HUES48 (cell line): ENCODE results near the gene DOP1B.
"Not testable (repeated sequence)": the region's sequence is repeated elsewhere in the genome, so short reads cannot be mapped to it uniquely, and the experiment has no call there.

Experiments
- H3K27ac ChIP-seq: one replicate; pipeline ENCODE4 v1.7.0; 2013; ENCODE audit warnings: low read depth, low read length, inconsistent platforms
- H3K27me3 ChIP-seq: 2 replicates; pipeline ENCODE4 v1.6.1; 2013; ENCODE audit warnings: mild to moderate bottlenecking, low read length; ENCODE audit not compliant: control insufficient read depth, insufficient read depth
- H3K36me3 ChIP-seq: 2 replicates; pipeline ENCODE4 v1.6.1; 2013; ENCODE audit warnings: low read length; ENCODE audit not compliant: control insufficient read depth, insufficient read depth
- H3K4me1 ChIP-seq: 2 replicates; pipeline ENCODE4 v1.6.1; 2013; ENCODE audit warnings: mild to moderate bottlenecking, low read length; ENCODE audit not compliant: control insufficient read depth, insufficient read depth
- H3K4me3 ChIP-seq: 2 replicates; pipeline ENCODE4 v1.5.1; 2013; ENCODE audit warnings: mild to moderate bottlenecking, low read depth, low read length
- H3K9ac ChIP-seq: 2 replicates; pipeline ENCODE4 v1.6.1; 2013; ENCODE audit warnings: mild to moderate bottlenecking, low read depth, low read length, moderate library complexity
- H3K9me3 ChIP-seq: 2 replicates; pipeline ENCODE4 v1.6.1; 2013; ENCODE audit warnings: low read length; ENCODE audit not compliant: control insufficient read depth, insufficient read depth

The DOP1B gene

DNA sequence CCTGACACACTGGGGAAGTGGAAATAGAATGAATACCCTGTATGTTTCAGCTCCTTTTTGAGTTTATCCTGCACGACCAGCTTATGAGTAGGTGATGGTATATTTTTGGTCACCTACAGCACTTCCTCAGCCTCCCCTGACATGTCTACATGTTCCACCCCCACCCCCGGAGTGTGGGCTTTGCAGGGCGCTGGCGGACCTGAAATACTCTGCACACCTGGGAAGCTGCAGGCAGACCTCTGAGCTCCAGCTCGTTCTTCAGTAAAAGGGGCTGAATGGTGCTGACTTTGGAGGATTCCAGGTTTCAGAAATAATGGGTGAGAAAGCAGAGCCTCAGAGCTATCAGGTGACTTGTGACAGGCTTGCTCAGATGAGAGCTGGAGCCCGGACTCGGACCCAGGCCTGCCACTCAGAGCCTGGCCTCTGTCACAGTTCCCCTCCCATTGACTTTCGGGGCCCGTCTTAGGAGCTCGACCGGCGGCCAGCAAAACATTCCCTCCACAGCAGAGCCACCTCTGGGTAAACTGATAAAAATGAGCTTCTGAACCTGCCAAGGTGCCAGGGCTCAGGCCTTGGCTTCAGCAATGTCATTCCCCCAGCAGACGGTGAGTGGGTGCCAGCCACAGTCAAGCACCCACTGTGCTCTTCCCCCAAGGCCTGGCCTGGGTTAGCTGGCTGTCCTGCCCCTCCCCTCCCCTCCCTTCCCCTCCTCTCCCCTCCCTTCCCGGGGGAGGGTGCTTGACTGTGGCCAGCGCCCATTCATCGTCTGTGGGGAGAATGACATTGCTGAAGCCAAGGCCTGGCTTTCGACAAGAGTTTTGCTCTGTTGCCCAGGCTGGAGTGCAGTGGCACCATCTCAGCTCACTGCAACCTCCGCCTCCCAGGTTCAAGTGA lies 30.1 kb downstream of the DOP1B start:
- no peak overlapping the region for H3K9ac ChIP-seq
- H3K9me3 ChIP-seq: no peaks in the 10 kb centered on the region
- no peaks in the 10 kb centered on the region for H3K36me3 ChIP-seq
- H3K4me1 ChIP-seq: peaks cover 8% of the 10 kb centered on the region
- no peak overlapping the region for H3K4me3 ChIP-seq
- no peaks in the 10 kb centered on the region for H3K27me3 ChIP-seq
- H3K27ac ChIP-seq: no peak overlapping the region

DNA sequence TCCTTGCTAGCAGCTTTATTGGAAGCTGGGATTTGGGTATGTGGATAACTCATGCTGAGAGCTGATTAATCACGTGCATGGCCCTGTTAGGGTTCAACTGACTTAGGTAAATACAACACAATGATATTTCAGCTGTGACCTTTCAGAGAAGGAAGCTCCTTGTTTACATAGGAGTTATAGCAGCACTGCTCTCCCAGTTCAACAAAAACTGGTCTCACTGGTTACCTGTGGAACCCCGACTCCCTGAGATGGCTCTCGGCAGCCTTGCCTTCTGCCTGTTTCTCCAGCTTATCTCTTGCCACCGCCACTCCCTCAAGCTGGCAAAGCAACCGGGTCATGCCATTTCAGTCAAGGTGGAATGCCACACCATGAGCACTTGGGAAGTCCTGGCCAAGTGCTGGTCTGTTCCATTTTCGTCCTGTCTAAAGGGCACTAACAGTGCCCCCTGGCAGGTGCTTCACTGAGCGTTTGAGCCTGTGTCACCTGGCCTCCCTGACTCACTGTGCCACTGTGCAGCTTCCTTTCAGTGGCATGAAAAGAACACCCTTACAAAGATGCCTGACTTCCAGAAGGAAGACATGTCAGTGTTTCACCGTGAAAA lies 31.6 kb downstream of the DOP1B start:
- peaks cover 10% of the 10 kb centered on the region for H3K4me1 ChIP-seq
- no peaks in the 10 kb centered on the region for H3K9me3 ChIP-seq
- no peak overlapping the region for H3K4me3 ChIP-seq
- peak overlapping the region; percentile 14 for H3K27ac ChIP-seq
- H3K27me3 ChIP-seq: no peaks in the 10 kb centered on the region
- H3K9ac ChIP-seq: no peak overlapping the region
- H3K36me3 ChIP-seq: no peaks in the 10 kb centered on the region

DNA sequence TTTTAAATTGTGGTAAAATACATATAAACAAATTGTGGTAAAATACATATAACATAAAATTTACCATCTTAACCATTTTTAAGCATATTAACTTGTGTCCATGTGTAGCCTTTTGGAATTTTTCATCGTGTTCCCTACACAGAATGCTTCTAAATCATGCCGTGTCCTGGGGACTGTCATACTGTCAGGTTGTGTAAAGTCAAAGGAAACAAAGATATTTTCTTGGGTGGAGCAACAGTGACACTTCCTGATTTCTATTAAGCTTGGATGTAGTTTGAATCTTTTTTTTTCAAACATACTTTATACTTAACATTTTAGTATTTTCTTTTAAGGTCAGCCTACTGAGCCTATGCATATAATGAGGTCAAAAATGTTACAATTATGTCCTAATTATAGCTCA lies 32.3 kb downstream of the DOP1B start:
- Histone ChIP-seq H3K9ac (no peak overlapping the region), H3K36me3 (no peaks in the 10 kb centered on the region), H3K4me1 (peaks cover 16% of the 10 kb centered on the region), H3K27ac (no peak overlapping the region), H3K27me3 (no peaks in the 10 kb centered on the region), H3K9me3 (no peaks in the 10 kb centered on the region), H3K4me3 (no peak overlapping the region)

DNA sequence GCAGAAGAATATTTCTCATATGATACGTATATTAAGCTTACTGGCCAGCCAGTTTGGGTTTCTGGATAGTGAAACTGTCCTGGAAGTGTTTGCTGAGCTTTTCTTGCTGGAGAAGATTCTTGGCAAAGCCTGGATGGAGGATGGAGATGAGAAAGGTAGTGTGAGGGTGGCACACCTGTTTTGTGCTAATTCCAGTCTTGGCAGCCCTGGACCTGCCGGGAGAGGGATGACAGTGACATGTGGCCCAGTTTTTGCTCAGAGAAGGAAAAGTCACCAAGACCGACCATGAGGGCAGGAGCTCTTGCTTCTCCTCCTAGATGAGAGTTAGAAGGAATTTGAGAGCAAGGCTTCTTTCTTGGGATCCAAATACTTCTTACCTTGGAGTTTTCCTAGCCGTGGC lies 34.1 kb downstream of the DOP1B start:
- Histone ChIP-seq H3K4me1 (peaks cover 16% of the 10 kb centered on the region), H3K27ac (no peak overlapping the region), H3K4me3 (no peak overlapping the region), H3K36me3 (no peaks in the 10 kb centered on the region), H3K9me3 (no peaks in the 10 kb centered on the region), H3K27me3 (no peaks in the 10 kb centered on the region), H3K9ac (no peak overlapping the region)

DNA sequence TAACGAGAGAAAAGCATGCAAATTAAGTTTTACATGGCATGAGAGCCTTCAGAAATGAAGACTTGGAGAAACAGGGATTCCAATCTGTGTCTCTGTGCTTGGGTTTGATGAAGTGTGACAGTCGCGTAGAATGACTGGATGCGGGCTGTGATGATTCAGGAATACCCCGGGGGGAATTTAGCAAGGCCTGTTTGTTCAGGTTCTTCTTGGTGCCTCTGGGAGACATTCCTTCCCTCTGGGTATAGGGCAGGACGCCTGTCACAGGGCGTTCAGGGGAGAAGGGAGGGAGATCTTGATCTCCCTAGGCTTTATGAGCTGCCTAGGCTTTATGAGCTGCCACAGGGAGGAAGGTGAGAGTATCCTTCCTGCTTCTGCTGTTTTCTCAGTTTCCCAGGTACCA lies 36.6 kb downstream of the DOP1B start:
- H3K36me3 ChIP-seq: no peaks in the 10 kb centered on the region
- no peak overlapping the region for H3K9ac ChIP-seq
- no peaks in the 10 kb centered on the region for H3K27me3 ChIP-seq
- H3K4me3 ChIP-seq: no peak overlapping the region
- H3K4me1 ChIP-seq: peaks cover 11% of the 10 kb centered on the region
- H3K27ac ChIP-seq: no peak overlapping the region
- no peaks in the 10 kb centered on the region for H3K9me3 ChIP-seq

DNA sequence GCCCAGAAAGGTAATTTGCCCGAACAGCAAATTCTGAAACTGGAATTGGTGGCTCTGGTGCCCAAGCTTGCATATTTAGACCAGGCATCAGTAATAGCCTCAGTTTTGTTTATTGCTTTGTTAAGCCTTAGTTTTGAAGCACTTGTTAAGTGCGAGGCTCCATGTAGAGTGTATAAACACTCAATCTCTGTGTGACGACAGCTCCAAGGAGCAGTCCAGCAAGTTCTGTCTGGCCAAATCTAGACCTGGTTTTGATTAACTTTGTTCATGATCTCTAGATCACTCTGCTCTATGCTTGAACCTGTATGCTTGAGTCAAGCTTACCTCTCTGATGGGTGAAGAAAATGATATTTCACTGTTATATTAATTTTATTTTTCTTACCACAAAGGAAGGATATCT lies 37.4 kb downstream of the DOP1B start:
- no peaks in the 10 kb centered on the region for H3K36me3 ChIP-seq
- no peaks in the 10 kb centered on the region for H3K9me3 ChIP-seq
- no peak overlapping the region for H3K9ac ChIP-seq
- no peak overlapping the region for H3K4me3 ChIP-seq
- no peak overlapping the region for H3K27ac ChIP-seq
- peaks cover 8% of the 10 kb centered on the region; the same call in 1 of the 2 replicates for H3K4me1 ChIP-seq
- no peaks in the 10 kb centered on the region for H3K27me3 ChIP-seq

DNA sequence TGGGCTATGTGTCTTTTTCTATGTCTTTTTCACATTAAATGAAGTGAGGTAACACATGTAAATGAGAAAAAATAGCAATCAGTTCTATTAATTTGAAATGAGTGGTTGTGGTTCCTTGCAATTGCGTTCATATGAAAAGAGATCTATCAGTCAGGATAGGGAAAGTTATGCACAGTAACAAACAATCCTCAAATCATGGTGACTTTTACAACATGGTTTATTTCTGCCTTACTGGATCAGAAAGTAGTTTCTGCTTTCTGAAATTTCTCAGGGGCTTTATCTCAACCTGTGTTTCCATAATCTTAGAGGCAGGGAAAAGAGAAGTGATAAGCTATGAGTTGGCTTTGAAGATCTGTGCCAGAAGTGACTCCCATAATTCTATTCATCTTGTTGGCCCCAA lies 39.0 kb downstream of the DOP1B start:
- H3K9me3 ChIP-seq: no peaks in the 10 kb centered on the region
- no peak overlapping the region for H3K27ac ChIP-seq
- no peaks in the 10 kb centered on the region for H3K27me3 ChIP-seq
- no peaks in the 10 kb centered on the region for H3K36me3 ChIP-seq
- no peak overlapping the region for H3K4me3 ChIP-seq
- H3K9ac ChIP-seq: no peak overlapping the region
- H3K4me1 ChIP-seq: peaks cover 8% of the 10 kb centered on the region; the same call in 1 of the 2 replicates

DNA sequence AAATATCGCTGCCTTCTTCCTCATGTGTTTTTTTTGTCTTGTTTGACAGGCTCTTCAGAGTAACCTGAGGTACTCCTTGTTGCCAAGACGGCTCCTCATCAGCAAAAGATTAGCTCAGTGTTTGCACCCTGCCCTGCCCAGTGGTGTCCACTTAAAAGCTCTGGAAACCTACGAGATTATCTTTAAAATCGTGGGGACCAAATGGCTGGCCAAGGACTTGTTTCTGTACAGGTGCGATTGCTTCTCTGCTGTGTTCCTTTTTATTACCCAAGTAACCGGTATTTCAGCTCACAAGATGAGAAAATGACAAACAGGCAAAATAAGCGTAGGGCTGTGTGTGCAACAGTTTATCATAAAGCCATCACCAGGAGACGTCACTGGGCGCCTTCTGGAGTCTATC lies 42.4 kb downstream of the DOP1B start:
- Histone ChIP-seq H3K9me3 (no peaks in the 10 kb centered on the region), H3K27ac (no peak overlapping the region), H3K27me3 (no peaks in the 10 kb centered on the region), H3K4me1 (no peaks in the 10 kb centered on the region), H3K4me3 (no peak overlapping the region), H3K9ac (no peak overlapping the region), H3K36me3 (no peaks in the 10 kb centered on the region)

DNA sequence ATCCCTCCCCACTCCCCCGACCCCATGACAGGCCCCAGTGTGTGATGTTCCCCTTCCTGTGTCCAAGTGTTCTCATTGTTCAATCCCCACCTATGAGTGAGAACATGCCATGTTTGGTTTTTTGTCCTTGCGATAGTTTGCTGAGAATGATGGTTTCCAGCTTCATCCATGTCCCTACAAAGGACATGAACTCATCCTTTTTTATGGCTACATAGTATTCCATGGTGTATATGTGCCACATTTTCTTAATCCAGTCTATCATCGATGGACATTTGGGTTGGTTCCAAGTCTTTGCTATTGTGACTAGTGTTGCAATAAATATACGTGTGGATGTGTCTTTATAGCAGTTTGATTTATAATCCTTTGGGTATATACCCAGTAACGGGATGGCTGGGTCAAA lies 43.0 kb downstream of the DOP1B start:
- not testable (repeated sequence) for H3K9me3 ChIP-seq, H3K27me3 ChIP-seq, H3K36me3 ChIP-seq, H3K27ac ChIP-seq, H3K4me1 ChIP-seq, H3K9ac ChIP-seq, H3K4me3 ChIP-seq

DNA sequence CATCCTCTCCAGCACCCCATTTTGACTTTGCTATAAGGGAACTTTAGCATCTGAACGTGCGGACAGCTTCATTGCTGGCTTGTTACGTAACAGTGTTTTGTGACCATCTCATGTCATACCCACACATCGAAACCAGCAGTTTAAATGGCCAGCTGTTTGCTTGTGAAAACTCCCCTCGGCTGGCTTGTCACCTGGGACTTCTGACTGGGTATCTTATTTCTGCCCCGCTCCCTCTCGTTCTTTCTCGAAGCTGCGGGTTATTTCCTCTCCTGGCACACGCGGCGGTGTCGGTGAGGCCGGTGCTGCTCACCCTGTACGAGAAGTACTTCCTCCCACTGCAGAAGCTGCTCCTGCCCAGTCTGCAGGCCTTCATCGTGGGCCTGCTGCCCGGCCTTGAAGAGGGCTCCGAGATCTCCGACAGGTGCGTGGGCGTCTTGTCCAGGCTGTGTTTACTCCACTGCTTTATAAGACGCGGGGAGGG lies 43.5 kb downstream of the DOP1B start:
- no peaks in the 10 kb centered on the region for H3K9me3 ChIP-seq
- H3K27me3 ChIP-seq: no peaks in the 10 kb centered on the region
- H3K4me3 ChIP-seq: no peak overlapping the region
- no peaks in the 10 kb centered on the region for H3K4me1 ChIP-seq
- H3K27ac ChIP-seq: no peak overlapping the region
- H3K9ac ChIP-seq: no peak overlapping the region
- H3K36me3 ChIP-seq: no peaks in the 10 kb centered on the region
